Mesodermal cell (in vitro differentiated cells): ENCODE data around the gene TUG1.

Experiments used
- H3K27ac ChIP-seq: 2 replicates; pipeline ENCODE4 v1.7.0; 2013; ENCODE audit warnings: mild to moderate bottlenecking, low read depth, low read length, moderate library complexity; ENCODE audit not compliant: severe bottlenecking
- H3K36me3 ChIP-seq: 2 replicates; pipeline ENCODE4 v1.7.1; 2013; ENCODE audit warnings: mild to moderate bottlenecking, low read length, moderate library complexity; ENCODE audit not compliant: control insufficient read depth, insufficient read depth
- H3K4me1 ChIP-seq: one replicate; pipeline ENCODE4 v1.7.1; 2013; ENCODE audit warnings: mild to moderate bottlenecking, low read length; ENCODE audit not compliant: insufficient read depth, control insufficient read depth, poor library complexity, severe bottlenecking
- H3K4me3 ChIP-seq: 2 replicates; pipeline ENCODE4 v1.7.0; 2013; ENCODE audit warnings: low read length, control low read depth, mild to moderate bottlenecking; ENCODE audit not compliant: insufficient read depth, poor library complexity, severe bottlenecking; ENCODE audit errors: extremely low read depth
- H3K9me3 ChIP-seq: 2 replicates; pipeline ENCODE4 v1.7.1; 2013; ENCODE audit warnings: mild to moderate bottlenecking, low read length, moderate library complexity; ENCODE audit not compliant: control insufficient read depth
- WGBS, 2 experiments: methylation state at CpG; one replicate each; pipeline ENCODE4 v1.1.5; 2013; ENCODE audit warnings: missing lambda C conversion rate in 2 of 2; ENCODE audit not compliant: insufficient coverage in 2 of 2; 5-methylcytosine and 5-hydroxymethylcytosine counted together

The TUG1 gene

GRCh38 chr22:30978304-30978962, 9.4 kb downstream of the TUG1 start:
- Histone ChIP-seq H3K4me3 (no peak overlapping the region), H3K9me3 (peaks cover 52% of the 10 kb centered on the region), H3K27ac (no peak overlapping the region), H3K4me1 (no peaks in the 10 kb centered on the region), H3K36me3 (peaks cover 54% of the 10 kb centered on the region)
- WGBS, 2 experiments: 100% methylated on average over 2 of the region's 3 CpGs; no CpG with 5 or more reads in 1 of the 2 experiments

GRCh38 chr22:30979932-30980331, 10.9 kb downstream of the TUG1 start:
- Histone ChIP-seq H3K27ac (no peak overlapping the region), H3K4me3 (no peak overlapping the region), H3K4me1 (no peaks in the 10 kb centered on the region), H3K36me3 (peaks cover 39% of the 10 kb centered on the region), H3K9me3 (peaks cover 37% of the 10 kb centered on the region)
- 90 to 100% methylated on average over 1 to 2 of the region's 3 CpGs for WGBS, 2 experiments

GRCh38 chr22:30982512-30982911, 13.4 kb downstream of the TUG1 start:
- no peaks in the 10 kb centered on the region for H3K4me1 ChIP-seq
- H3K27ac ChIP-seq: no peak overlapping the region
- no peak overlapping the region for H3K4me3 ChIP-seq
- WGBS, 2 experiments: 100% methylated on average over 1 of the region's 2 CpGs
- peaks cover 13% of the 10 kb centered on the region for H3K36me3 ChIP-seq
- peaks cover 12% of the 10 kb centered on the region for H3K9me3 ChIP-seq

- no peaks in the 10 kb centered on the region for H3K36me3 ChIP-seq
- no peaks in the 10 kb centered on the region for H3K9me3 ChIP-seq
- no peaks in the 10 kb centered on the region for H3K4me1 ChIP-seq
- H3K27ac ChIP-seq: no peak overlapping the region
- 93 to 100% methylated on average over 1 to 2 of the region's 2 CpGs for WGBS, 2 experiments
- no peak overlapping the region for H3K4me3 ChIP-seq
These were observed 15.3 kb downstream of the TUG1 start for GRCh38 chr22:30984317-30984716.

GRCh38 chr22:30985561-30986208, 16.6 kb downstream of the TUG1 start:
- WGBS, 2 experiments: 81 to 100% methylated on average over 2 to 3 of the region's 4 CpGs
- H3K36me3 ChIP-seq: no peaks in the 10 kb centered on the region

GRCh38 chr22:30989474-30989873, 20.4 kb downstream of the TUG1 start:
- H3K4me1 ChIP-seq: no peaks in the 10 kb centered on the region
- peaks cover 4% of the 10 kb centered on the region for H3K9me3 ChIP-seq
- H3K27ac ChIP-seq: no peak overlapping the region
- H3K36me3 ChIP-seq: no peaks in the 10 kb centered on the region
- no peak overlapping the region for H3K4me3 ChIP-seq

More at GRCh38 chr22:30985561-30986208, 16.6 kb downstream of the TUG1 start:
- Histone ChIP-seq H3K4me1 (no peaks in the 10 kb centered on the region), H3K27ac (no peak overlapping the region), H3K9me3 (no peaks in the 10 kb centered on the region), H3K4me3 (no peak overlapping the region)

- Histone ChIP-seq H3K36me3 (no peaks in the 10 kb centered on the region), H3K9me3 (peaks cover 4% of the 10 kb centered on the region), H3K27ac (no peak overlapping the region), H3K4me1 (no peaks in the 10 kb centered on the region), H3K4me3 (no peak overlapping the region)
- no CpG with 5 or more reads among the region's 1 CpG for WGBS, 2 experiments
These were observed 21.6 kb downstream of the TUG1 start for GRCh38 chr22:30990690-30991089.

- Histone ChIP-seq H3K9me3 (peaks cover 4% of the 10 kb centered on the region), H3K27ac (no peak overlapping the region), H3K4me3 (no peak overlapping the region), H3K36me3 (no peaks in the 10 kb centered on the region), H3K4me1 (no peaks in the 10 kb centered on the region)
- WGBS, 2 experiments: 88 to 95% methylated on average over 2 of the region's 2 CpGs
These were observed 23.5 kb downstream of the TUG1 start for GRCh38 chr22:30992565-30992964.

- no peaks in the 10 kb centered on the region for H3K36me3 ChIP-seq
- H3K9me3 ChIP-seq: peaks cover 4% of the 10 kb centered on the region
- no peak overlapping the region for H3K4me3 ChIP-seq
- no CpG with 5 or more reads among the region's 1 CpG for WGBS, 2 experiments
- no peaks in the 10 kb centered on the region for H3K4me1 ChIP-seq
- no peak overlapping the region for H3K27ac ChIP-seq
These were observed 25.9 kb downstream of the TUG1 start for GRCh38 chr22:30994960-30995359.

- WGBS, 2 experiments: 100% methylated on average over 1 to 2 of the region's 2 CpGs
These were observed 27.4 kb downstream of the TUG1 start for GRCh38 chr22:30996462-30996861.

GRCh38 chr22:30998329-30998728, 29.3 kb downstream of the TUG1 start:
- Histone ChIP-seq H3K9me3 (no peaks in the 10 kb centered on the region), H3K4me1 (no peaks in the 10 kb centered on the region), H3K36me3 (no peaks in the 10 kb centered on the region), H3K4me3 (no peak overlapping the region), H3K27ac (no peak overlapping the region)
- 83 to 92% methylated on average over 2 to 3 of the region's 4 CpGs for WGBS, 2 experiments

More at GRCh38 chr22:30996462-30996861, 27.4 kb downstream of the TUG1 start:
- no peaks in the 10 kb centered on the region for H3K4me1 ChIP-seq
- no peaks in the 10 kb centered on the region for H3K36me3 ChIP-seq
- H3K4me3 ChIP-seq: no peak overlapping the region
- peaks cover 4% of the 10 kb centered on the region for H3K9me3 ChIP-seq
- no peak overlapping the region for H3K27ac ChIP-seq
